Stomach (tissue), 4 donors: ENCODE measurements around the gene OPALIN.

Experiments used
- CTCF ChIP-seq, 7 experiments: fragments of 450-650 bp in 4 of 7; fragments of 200-600 bp in 3 of 7; sonication (generic) in 3 of 7; IDR thresholded peaks; one replicate each; pipeline ENCODE4 v1.5.1; 2016 to 2019; ENCODE audit warnings: antibody characterized with exemption in 7 of 7, control low read depth in 2 of 7, mild to moderate bottlenecking in 1 of 7
- EP300 ChIP-seq: sonication (generic); formaldehyde crosslinking; IDR thresholded peaks from one replicate; pipeline ENCODE4 v1.6.1; 2017; ENCODE audit warnings: antibody characterized with exemption
- POLR2A ChIP-seq, 4 donors: fragments of 450-650 bp; IDR thresholded peaks; one replicate each; pipeline ENCODE4 v1.6.1; 2016; ENCODE audit warnings: antibody characterized with exemption in 4 of 4, control low read depth in 2 of 4, mild to moderate bottlenecking in 1 of 4, moderate library complexity in 1 of 4
- POLR2AphosphoS5 ChIP-seq, 3 donors: sonication (generic); formaldehyde crosslinking; IDR thresholded peaks; one replicate each; pipeline ENCODE4 v1.6.1; 2016; ENCODE audit warnings: antibody characterized with exemption in 3 of 3

GRCh38 chr10:96295475-96295874 lies 63.3 kb downstream of the OPALIN start:
- TF ChIP-seq CTCF (IDR thresholded peaks at IDR 0.05), result no peak
- TF ChIP-seq POLR2AphosphoS5 (IDR thresholded peaks at IDR 0.05), result no peak
- no peak for TF ChIP-seq POLR2A (IDR thresholded peaks at IDR 0.05)
- TF ChIP-seq EP300, result no peak
